Measurements from ENCODE around the gene PRMT1. TPM values are rescaled to one million over a fixed set of nuclear protein-coding genes. Genes with fewer than 3 reads are reported as not detected.

Gene PRMT1
- total and polyA plus RNA-seq, 2 of the 13 experiments (the other 11 are each of a cell fraction or from before 2014, with no cell fraction given): 324 to 374 TPM

DNA sequence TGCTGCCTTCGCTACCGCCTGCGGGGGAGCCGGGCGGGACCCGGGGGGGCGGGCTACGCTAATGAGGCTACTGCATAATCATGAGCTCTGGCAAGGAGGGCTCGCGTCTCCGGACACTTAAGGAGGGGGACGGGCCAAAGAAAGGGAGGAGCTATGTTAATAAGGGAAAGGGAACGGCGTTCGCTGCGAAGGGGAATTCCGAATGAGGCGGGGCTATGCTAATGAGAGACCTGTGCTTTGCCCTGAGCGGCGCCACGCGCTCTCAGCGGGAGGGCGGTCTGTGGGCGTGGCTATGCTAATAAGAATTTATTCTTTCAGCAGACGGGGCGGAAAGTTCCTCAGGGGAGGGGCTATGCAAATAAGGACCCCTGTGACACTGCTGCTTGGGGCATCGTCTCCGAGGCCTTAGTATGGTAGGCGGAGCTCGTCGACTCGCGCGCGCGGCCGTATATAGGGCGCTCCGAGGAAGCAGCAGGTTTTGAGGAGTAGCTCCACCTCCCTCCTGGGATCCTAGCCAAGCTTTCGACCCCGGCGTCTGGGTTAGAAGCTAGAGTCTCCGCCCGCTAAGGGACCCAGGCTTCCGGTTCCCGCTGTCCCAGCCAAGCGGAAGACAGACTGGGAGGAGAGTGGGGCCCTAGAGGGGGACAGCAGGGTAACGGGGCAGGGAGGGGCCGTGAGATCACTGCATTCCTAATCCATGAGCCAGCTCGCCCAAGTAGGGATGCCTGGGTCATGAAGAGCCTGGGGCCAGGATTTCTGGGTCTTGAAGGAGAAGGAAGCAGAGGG, 36.8 kb upstream of the PRMT1 start, which contains the start of gene RRAS (continued):
- TF ChIP-seq TCF7L2 (IDR thresholded peaks at IDR 0.05; ENCODE audit: low read depth, low read length) (no peak), NR1H2 (CRISPR knock-in tag; IDR thresholded peaks at IDR 0.05; ENCODE audit: borderline replicate concordance, low read depth) (no peak), ZKSCAN8 (CRISPR knock-in tag; IDR thresholded peaks at IDR 0.05; ENCODE audit: borderline replicate concordance) (peak; percentile 45; the same call in 1 of the 2 replicates), NKX3-1 (CRISPR knock-in tag; IDR thresholded peaks at IDR 0.05) (no peak), ZNF317 (CRISPR knock-in tag; IDR thresholded peaks at IDR 0.05) (peak; percentile 76), FOXC1 (CRISPR knock-in tag; IDR thresholded peaks at IDR 0.05; ENCODE audit: borderline replicate concordance) (no peak), CBX1 (IDR thresholded peaks at IDR 0.05; ENCODE audit: low read depth) (peak; percentile 33), ETV5 (CRISPR knock-in tag; IDR thresholded peaks at IDR 0.05; ENCODE audit: borderline replicate concordance) (peak; percentile 99), PHB2 (IDR thresholded peaks at IDR 0.05; ENCODE audit: partially characterized antibody) (no peak), AHR (CRISPR knock-in tag; IDR thresholded peaks at IDR 0.05) (no peak), ZNF496 (CRISPR knock-in tag; IDR thresholded peaks at IDR 0.05; ENCODE audit: insufficient replicate concordance) (no peak), CEBPB (IDR thresholded peaks at IDR 0.05; ENCODE audit: borderline replicate concordance, low read depth, low read length) (no peak), CHD4 (IDR thresholded peaks at IDR 0.05; ENCODE audit: borderline replicate concordance, low read length) (no peak), HES4 (CRISPR knock-in tag; IDR thresholded peaks at IDR 0.05; ENCODE audit: borderline replicate concordance) (no peak), RAD51 (IDR thresholded peaks at IDR 0.05; ENCODE audit: borderline replicate concordance) (no peak)
- TF ChIP-seq, protein P1, sequence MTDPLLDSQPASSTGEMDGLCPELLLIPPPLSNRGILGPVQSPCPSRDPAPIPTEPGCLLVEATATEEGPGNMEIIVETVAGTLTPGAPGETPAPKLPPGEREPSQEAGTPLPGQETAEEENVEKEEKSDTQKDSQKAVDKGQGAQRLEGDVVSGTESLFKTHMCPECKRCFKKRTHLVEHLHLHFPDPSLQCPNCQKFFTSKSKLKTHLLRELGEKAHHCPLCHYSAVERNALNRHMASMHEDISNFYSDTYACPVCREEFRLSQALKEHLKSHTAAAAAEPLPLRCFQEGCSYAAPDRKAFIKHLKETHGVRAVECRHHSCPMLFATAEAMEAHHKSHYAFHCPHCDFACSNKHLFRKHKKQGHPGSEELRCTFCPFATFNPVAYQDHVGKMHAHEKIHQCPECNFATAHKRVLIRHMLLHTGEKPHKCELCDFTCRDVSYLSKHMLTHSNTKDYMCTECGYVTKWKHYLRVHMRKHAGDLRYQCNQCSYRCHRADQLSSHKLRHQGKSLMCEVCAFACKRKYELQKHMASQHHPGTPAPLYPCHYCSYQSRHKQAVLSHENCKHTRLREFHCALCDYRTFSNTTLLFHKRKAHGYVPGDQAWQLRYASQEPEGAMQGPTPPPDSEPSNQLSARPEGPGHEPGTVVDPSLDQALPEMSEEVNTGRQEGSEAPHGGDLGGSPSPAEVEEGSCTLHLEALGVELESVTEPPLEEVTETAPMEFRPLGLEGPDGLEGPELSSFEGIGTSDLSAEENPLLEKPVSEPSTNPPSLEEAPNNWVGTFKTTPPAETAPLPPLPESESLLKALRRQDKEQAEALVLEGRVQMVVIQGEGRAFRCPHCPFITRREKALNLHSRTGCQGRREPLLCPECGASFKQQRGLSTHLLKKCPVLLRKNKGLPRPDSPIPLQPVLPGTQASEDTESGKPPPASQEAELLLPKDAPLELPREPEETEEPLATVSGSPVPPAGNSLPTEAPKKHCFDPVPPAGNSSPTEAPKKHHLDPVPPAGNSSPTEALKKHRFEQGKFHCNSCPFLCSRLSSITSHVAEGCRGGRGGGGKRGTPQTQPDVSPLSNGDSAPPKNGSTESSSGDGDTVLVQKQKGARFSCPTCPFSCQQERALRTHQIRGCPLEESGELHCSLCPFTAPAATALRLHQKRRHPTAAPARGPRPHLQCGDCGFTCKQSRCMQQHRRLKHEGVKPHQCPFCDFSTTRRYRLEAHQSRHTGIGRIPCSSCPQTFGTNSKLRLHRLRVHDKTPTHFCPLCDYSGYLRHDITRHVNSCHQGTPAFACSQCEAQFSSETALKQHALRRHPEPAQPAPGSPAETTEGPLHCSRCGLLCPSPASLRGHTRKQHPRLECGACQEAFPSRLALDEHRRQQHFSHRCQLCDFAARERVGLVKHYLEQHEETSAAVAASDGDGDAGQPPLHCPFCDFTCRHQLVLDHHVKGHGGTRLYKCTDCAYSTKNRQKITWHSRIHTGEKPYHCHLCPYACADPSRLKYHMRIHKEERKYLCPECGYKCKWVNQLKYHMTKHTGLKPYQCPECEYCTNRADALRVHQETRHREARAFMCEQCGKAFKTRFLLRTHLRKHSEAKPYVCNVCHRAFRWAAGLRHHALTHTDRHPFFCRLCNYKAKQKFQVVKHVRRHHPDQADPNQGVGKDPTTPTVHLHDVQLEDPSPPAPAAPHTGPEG (CRISPR knock-in tag; IDR thresholded peaks at IDR 0.05): no peak
- TF ChIP-seq, protein P2, sequence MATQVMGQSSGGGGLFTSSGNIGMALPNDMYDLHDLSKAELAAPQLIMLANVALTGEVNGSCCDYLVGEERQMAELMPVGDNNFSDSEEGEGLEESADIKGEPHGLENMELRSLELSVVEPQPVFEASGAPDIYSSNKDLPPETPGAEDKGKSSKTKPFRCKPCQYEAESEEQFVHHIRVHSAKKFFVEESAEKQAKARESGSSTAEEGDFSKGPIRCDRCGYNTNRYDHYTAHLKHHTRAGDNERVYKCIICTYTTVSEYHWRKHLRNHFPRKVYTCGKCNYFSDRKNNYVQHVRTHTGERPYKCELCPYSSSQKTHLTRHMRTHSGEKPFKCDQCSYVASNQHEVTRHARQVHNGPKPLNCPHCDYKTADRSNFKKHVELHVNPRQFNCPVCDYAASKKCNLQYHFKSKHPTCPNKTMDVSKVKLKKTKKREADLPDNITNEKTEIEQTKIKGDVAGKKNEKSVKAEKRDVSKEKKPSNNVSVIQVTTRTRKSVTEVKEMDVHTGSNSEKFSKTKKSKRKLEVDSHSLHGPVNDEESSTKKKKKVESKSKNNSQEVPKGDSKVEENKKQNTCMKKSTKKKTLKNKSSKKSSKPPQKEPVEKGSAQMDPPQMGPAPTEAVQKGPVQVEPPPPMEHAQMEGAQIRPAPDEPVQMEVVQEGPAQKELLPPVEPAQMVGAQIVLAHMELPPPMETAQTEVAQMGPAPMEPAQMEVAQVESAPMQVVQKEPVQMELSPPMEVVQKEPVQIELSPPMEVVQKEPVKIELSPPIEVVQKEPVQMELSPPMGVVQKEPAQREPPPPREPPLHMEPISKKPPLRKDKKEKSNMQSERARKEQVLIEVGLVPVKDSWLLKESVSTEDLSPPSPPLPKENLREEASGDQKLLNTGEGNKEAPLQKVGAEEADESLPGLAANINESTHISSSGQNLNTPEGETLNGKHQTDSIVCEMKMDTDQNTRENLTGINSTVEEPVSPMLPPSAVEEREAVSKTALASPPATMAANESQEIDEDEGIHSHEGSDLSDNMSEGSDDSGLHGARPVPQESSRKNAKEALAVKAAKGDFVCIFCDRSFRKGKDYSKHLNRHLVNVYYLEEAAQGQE (IDR thresholded peaks at IDR 0.05; ENCODE audit: borderline replicate concordance in 1 of 2, low read depth in 1 of 2, low read length in 2 of 2): no peak
- TF ChIP-seq, protein P3, sequence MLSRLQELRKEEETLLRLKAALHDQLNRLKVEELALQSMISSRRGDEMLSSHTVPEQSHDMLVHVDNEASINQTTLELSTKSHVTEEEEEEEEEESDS (CRISPR knock-in tag; IDR thresholded peaks at IDR 0.05; ENCODE audit: borderline replicate concordance): no peak
- TF ChIP-seq, protein P4, sequence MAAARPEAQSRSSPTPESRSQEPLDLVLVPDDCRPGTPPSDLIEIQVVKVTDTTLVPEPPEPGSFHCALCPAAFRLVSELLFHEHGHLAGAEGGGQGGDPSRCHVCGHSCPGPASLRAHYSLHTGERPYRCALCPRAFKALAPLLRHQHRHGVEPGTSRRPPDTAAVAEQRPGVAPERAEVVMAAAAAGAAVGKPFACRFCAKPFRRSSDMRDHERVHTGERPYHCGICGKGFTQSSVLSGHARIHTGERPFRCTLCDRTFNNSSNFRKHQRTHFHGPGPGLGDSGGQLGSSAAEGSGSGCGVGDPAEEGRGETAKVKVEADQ (CRISPR knock-in tag; IDR thresholded peaks at IDR 0.05; ENCODE audit: borderline replicate concordance): no peak

All from HepG2 (cell line).